ENCODE results near the gene LY9.

- no peak for TF ChIP-seq NFE2 (CRISPR knock-in tag; IDR thresholded peaks at IDR 0.05)
- TF ChIP-seq SRSF9 (IDR thresholded peaks at IDR 0.05; ENCODE audit: borderline replicate concordance, insufficient read depth, low read depth, low read length, poor library complexity, severe bottlenecking): no peak
These were observed 11.3 kb downstream of the LY9 start for GRCh38 chr1:160807247-160807646.

All from HepG2 (cell line).